Esophagus squamous epithelium (tissue), 4 donors: ENCODE data around the gene CENPV.

ENCODE experiments used
- CTCF ChIP-seq, 6 experiments: fragments of 450-650 bp in 4 of 6; fragments of 200-600 bp in 2 of 6; sonication (generic) in 2 of 6; IDR thresholded peaks; one replicate each; pipeline ENCODE4 v1.5.1; 2016 to 2019; ENCODE audit warnings: antibody characterized with exemption in 6 of 6, mild to moderate bottlenecking in 4 of 6, moderate library complexity in 4 of 6
- POLR2A ChIP-seq, 4 donors: fragments of 450-650 bp; IDR thresholded peaks; one replicate each; pipeline ENCODE4 v1.6.1; 2017; ENCODE audit warnings: antibody characterized with exemption in 4 of 4, mild to moderate bottlenecking in 4 of 4, moderate library complexity in 3 of 4

DNA sequence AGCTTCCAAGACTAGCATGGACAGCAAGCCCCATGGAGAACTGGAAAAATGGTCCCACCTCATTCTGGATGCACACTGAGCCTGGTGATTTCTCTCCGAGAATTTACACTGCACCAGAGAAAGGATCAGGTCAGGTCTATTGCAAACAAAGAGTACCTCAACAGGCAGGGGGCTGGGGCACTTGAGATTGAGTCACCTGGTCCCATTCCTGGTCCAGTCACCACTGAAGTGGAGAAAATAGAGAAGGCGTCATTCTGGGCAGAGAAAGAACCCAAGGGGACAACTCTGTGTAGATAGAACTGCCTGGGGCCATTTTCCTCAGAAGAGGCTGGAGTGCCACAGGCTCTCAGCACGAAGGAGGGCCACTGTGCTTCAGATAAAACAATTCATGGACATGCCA lies 38.4 kb downstream of the CENPV start:
- TF ChIP-seq POLR2A (IDR thresholded peaks at IDR 0.05) (no peak), CTCF (IDR thresholded peaks at IDR 0.05) (no peak)
